Muscle of back (tissue), 13 donors: ENCODE results near the gene DNAJB4. TPM values are rescaled to one million over a fixed set of nuclear protein-coding genes. Genes with fewer than 3 reads are reported as not detected.
"Not testable (repeated sequence)": the region's sequence is repeated elsewhere in the genome, so short reads cannot be mapped to it uniquely, and the experiment has no call there.

Experiments used
- DNase-seq, 3 donors: peaks; one replicate each; pipeline versions ENCODE4 v3.0.0 to v3.0.0-alpha.2; 2013
- long read RNA-seq, 9 donors: transcript quantifications; one replicate each; lab custom pipeline, GENCODE V29; 2026
- polyA plus RNA-seq, 10 donors: library from polyadenylated mRNA; unstranded; fragments of 120-200 nt; gene quantifications; one replicate each; pipeline ENCODE4 v1.2.1, GENCODE V29; 2013; ENCODE audit not compliant: insufficient read length in 10 of 10

Gene DNAJB4
- 10 to 100 TPM; 56.4 to 95.7 (median 76.8) TPM for polyA plus RNA-seq
- long read RNA-seq, donor 1, transcript DNAJB4-201 (3 exons, 2,988 nt) = major isoform, 13 of 48 reads
- long read RNA-seq, donor 1, partial matches to known transcripts = 33 of 48 reads
- long read RNA-seq, donor 1, other reads (novel, unspliced or antisense) = 0 of 48 reads
- long read RNA-seq, donor 2, transcript DNAJB4-201 (3 exons, 2,988 nt) = major isoform, 10 of 25 reads
- long read RNA-seq, donor 2, partial matches to known transcripts = 11 of 25 reads
- long read RNA-seq, donor 2, other reads (novel, unspliced or antisense) = 0 of 25 reads
- long read RNA-seq, donor 3 = 0 reads
- long read RNA-seq, donor 4, transcript DNAJB4-201 (3 exons, 2,988 nt) = major isoform, 12 of 18 reads
- long read RNA-seq, donor 4, partial matches to known transcripts = 5 of 18 reads
- long read RNA-seq, donor 4, other reads (novel, unspliced or antisense) = 0 of 18 reads
- long read RNA-seq, donor 5, transcript DNAJB4-201 (3 exons, 2,988 nt) = major isoform, 9 of 32 reads
- long read RNA-seq, donor 5, partial matches to known transcripts = 20 of 32 reads
- long read RNA-seq, donor 5, other reads (novel, unspliced or antisense) = 0 of 32 reads
- long read RNA-seq, donor 6, transcript DNAJB4-201 (3 exons, 2,988 nt) = major isoform, 13 of 96 reads
- long read RNA-seq, donor 6, partial matches to known transcripts = 79 of 96 reads
- long read RNA-seq, donor 6, other reads (novel, unspliced or antisense) = 0 of 96 reads
- long read RNA-seq, donor 7, transcript DNAJB4-201 (3 exons, 2,988 nt) = major isoform, 9 of 26 reads
- long read RNA-seq, donor 7, partial matches to known transcripts = 17 of 26 reads
- long read RNA-seq, donor 7, other reads (novel, unspliced or antisense) = 0 of 26 reads
- long read RNA-seq, donor 8, transcript DNAJB4-201 (3 exons, 2,988 nt) = major isoform, 5 of 11 reads
- long read RNA-seq, donor 8, partial matches to known transcripts = 6 of 11 reads
- long read RNA-seq, donor 8, other reads (novel, unspliced or antisense) = 0 of 11 reads
- long read RNA-seq, donor 9, partial matches to known transcripts = 0 of 2 reads
- long read RNA-seq, donor 9, other reads (novel, unspliced or antisense) = 0 of 2 reads

GRCh38 chr1:78004719-78005447 lies at the start of gene DNAJB4:
Gene DNAJB4, plus strand, starts transcription at chr1:78004939. Its CDS starts 172 bp downstream, at chr1:78005111.
- DNase-seq = peak; percentile 97 to 99 (median 98)

GRCh38 chr1:77955709-77956108 lies 49.0 kb upstream of the DNAJB4 start:
- DNase-seq = no peak

GRCh38 chr1:77956464-77956863 lies 48.3 kb upstream of the DNAJB4 start:
- no peak for DNase-seq

GRCh38 chr1:77958391-77958790 lies 46.3 kb upstream of the DNAJB4 start:
- no peak for DNase-seq

GRCh38 chr1:77958850-77959249 lies 45.9 kb upstream of the DNAJB4 start:
- DNase-seq = no peak

GRCh38 chr1:77961392-77961791 lies 43.3 kb upstream of the DNAJB4 start:
- DNase-seq = no peak

- no peak for DNase-seq
Measured at GRCh38 chr1:77966291-77966690, 38.4 kb upstream of the DNAJB4 start.

GRCh38 chr1:77970192-77970591 lies 34.5 kb upstream of the DNAJB4 start:
- DNase-seq = no peak

- DNase-seq = no peak
Measured at GRCh38 chr1:77972080-77972479, 32.7 kb upstream of the DNAJB4 start.

GRCh38 chr1:77975386-77975785 lies 29.4 kb upstream of the DNAJB4 start:
- no peak for DNase-seq

GRCh38 chr1:77975907-77976306 lies 28.8 kb upstream of the DNAJB4 start:
- no peak for DNase-seq

- DNase-seq = peak in 1 of 3 donors; percentile 5
Measured at GRCh38 chr1:77976433-77977076, 28.2 kb upstream of the DNAJB4 start.

GRCh38 chr1:77977989-77978292 lies 26.8 kb upstream of the DNAJB4 start:
- DNase-seq = no peak

GRCh38 chr1:77978293-77978968 lies 26.3 kb upstream of the DNAJB4 start:
- peak; percentile 90 to 95 (median 90) for DNase-seq

- peak; percentile 99 for DNase-seq
Measured at GRCh38 chr1:77978969-77979876, 25.5 kb upstream of the DNAJB4 start, which contains the start of gene FUBP1. Gene FUBP1, minus strand, starts transcription at chr1:77979072. Its CDS starts 68 bp downstream, at chr1:77979004.

- DNase-seq = not testable (repeated sequence)
Measured at GRCh38 chr1:77983352-77983996, 21.3 kb upstream of the DNAJB4 start.

- DNase-seq = no peak
Measured at GRCh38 chr1:77983997-77984355, 20.8 kb upstream of the DNAJB4 start.

- DNase-seq = no peak
Measured at GRCh38 chr1:77984629-77985028, 20.1 kb upstream of the DNAJB4 start.

GRCh38 chr1:77986810-77987209 lies 17.9 kb upstream of the DNAJB4 start:
- DNase-seq = no peak
